Neutrophil (primary cell): ENCODE data around the gene CNTN2.

ENCODE experiments used
- H3K27ac ChIP-seq: fragments of 200-600 bp; sonication (generic); 2 replicates; pipeline ENCODE4 v1.5.1; 2016; ENCODE audit warnings: mild to moderate bottlenecking, moderate library complexity
- H3K27me3 ChIP-seq: fragments of 200-600 bp; sonication (generic); 2 replicates; pipeline ENCODE4 v1.6.0; 2016; ENCODE audit warnings: mild to moderate bottlenecking
- H3K36me3 ChIP-seq: fragments of 200-600 bp; sonication (generic); 2 replicates; pipeline ENCODE4 v1.5.1; 2017
- H3K4me1 ChIP-seq, 2 experiments: fragments of 200-600 bp in 1 of 2; sonication (generic) in 1 of 2; 1 replicate in 1 of 2; 2 replicates in 1 of 2; pipeline versions ENCODE4 v1.5.1 to v1.6.1; 2013 to 2016; ENCODE audit warnings: low read depth in 1 of 2, low read length in 1 of 2, mild to moderate bottlenecking in 1 of 2, moderate library complexity in 1 of 2; ENCODE audit not compliant: control insufficient read depth in 1 of 2, insufficient read depth in 1 of 2
- H3K4me3 ChIP-seq, 2 experiments: fragments of 200-600 bp in 1 of 2; sonication (generic) in 1 of 2; 1 replicate in 1 of 2; 2 replicates in 1 of 2; pipeline ENCODE4 v1.5.1; 2013 to 2016; ENCODE audit warnings: low read depth in 1 of 2, low read length in 1 of 2, mild to moderate bottlenecking in 1 of 2, moderate library complexity in 1 of 2
- H3K9me3 ChIP-seq: fragments of 200-600 bp; sonication (generic); 2 replicates; pipeline ENCODE4 v1.5.1; 2016
- TF ChIP-seq, protein P1 (sequence below): fragments of 200-600 bp; sonication (generic); IDR thresholded peaks from 2 replicates; pipeline ENCODE4 v1.5.1; 2016; ENCODE audit warnings: antibody characterized with exemption

The CNTN2 gene

DNA sequence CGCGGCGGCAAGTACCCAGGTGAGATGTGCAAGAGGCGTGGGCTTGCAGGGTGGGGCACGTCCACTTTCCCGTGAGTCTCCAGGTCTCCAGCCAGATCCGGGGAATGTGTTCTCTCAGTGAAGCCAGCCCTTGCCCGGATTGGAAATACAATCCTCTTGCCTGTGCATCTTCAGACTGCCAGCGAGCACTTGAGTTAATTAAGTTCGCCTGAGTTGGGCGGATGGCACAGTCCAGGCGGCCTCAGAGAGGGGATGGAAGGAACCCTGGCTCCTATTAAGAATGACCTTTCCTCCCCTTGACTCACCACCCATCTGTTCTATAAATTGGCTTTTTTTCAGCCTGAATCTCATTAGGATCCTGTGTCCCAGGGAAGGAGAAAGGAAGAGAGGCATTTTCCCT lies 33.3 kb upstream of the CNTN2 start:
- Histone ChIP-seq H3K27ac (no peak overlapping the region), H3K36me3 (no peaks in the 10 kb centered on the region), H3K9me3 (no peaks in the 10 kb centered on the region), H3K4me3 (no peak overlapping the region), H3K27me3 (no peaks in the 10 kb centered on the region), H3K4me1 (peaks cover 40 to 47% of the 10 kb centered on the region in 2 experiments)
- TF ChIP-seq, protein P1, sequence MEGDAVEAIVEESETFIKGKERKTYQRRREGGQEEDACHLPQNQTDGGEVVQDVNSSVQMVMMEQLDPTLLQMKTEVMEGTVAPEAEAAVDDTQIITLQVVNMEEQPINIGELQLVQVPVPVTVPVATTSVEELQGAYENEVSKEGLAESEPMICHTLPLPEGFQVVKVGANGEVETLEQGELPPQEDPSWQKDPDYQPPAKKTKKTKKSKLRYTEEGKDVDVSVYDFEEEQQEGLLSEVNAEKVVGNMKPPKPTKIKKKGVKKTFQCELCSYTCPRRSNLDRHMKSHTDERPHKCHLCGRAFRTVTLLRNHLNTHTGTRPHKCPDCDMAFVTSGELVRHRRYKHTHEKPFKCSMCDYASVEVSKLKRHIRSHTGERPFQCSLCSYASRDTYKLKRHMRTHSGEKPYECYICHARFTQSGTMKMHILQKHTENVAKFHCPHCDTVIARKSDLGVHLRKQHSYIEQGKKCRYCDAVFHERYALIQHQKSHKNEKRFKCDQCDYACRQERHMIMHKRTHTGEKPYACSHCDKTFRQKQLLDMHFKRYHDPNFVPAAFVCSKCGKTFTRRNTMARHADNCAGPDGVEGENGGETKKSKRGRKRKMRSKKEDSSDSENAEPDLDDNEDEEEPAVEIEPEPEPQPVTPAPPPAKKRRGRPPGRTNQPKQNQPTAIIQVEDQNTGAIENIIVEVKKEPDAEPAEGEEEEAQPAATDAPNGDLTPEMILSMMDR, result no peak

GRCh38 chr1:205012391-205013140 lies 30.4 kb upstream of the CNTN2 start:
- Histone ChIP-seq H3K9me3 (no peaks in the 10 kb centered on the region), H3K36me3 (no peaks in the 10 kb centered on the region), H3K4me1 (peaks cover 17 to 27% of the 10 kb centered on the region in 2 experiments), H3K27me3 (no peaks in the 10 kb centered on the region), H3K27ac (no peak overlapping the region), H3K4me3 (no peak overlapping the region)
- TF ChIP-seq, protein P1, result no peak

DNA sequence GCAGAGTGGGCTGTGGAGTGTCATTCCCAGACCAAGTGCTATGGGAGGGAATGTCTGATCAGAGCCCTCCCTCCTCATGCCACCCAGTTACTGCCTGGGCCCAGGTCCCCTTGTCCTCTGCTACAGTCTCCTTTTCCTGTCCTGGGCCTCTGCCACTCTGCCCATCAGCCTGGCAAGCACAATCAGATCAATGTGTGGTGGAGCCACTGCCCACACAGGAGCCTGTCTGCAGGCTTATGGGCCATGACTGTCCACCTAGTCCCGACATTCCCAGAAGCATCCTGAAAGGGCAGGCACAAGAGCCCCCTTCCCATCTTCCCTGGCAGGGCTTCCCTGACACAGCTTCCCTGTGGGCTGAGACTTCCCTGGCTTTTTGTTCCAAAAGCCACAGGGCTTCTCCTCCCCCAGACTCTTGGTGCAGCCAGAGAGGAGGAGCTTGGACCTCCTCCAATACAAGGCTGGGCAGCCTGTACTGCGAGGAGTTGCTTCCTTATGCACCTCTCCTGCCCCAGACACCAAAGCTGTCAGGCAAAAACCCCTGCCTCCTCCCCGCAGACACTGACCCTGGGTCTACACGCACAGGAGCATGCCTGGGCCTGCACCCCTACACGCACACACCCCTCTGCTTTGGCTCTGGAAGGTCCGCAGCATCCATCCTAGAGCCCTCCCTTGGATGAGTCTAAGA lies 29.2 kb upstream of the CNTN2 start:
- Histone ChIP-seq H3K27ac (peak overlapping the region; percentile 77), H3K9me3 (no peaks in the 10 kb centered on the region), H3K4me3 (peak overlapping the region in 1 of 2 experiments; percentile 1), H3K27me3 (no peaks in the 10 kb centered on the region), H3K36me3 (no peaks in the 10 kb centered on the region), H3K4me1 (peaks cover 16 to 22% of the 10 kb centered on the region in 2 experiments)
- TF ChIP-seq, protein P1, result no peak

- TF ChIP-seq, protein P1, result no peak
- H3K4me3 ChIP-seq, result peak overlapping the region in 1 of 2 experiments; percentile 1
- no peaks in the 10 kb centered on the region for H3K27me3 ChIP-seq
These were observed 28.2 kb upstream of the CNTN2 start for GRCh38 chr1:205014783-205015182.

DNA sequence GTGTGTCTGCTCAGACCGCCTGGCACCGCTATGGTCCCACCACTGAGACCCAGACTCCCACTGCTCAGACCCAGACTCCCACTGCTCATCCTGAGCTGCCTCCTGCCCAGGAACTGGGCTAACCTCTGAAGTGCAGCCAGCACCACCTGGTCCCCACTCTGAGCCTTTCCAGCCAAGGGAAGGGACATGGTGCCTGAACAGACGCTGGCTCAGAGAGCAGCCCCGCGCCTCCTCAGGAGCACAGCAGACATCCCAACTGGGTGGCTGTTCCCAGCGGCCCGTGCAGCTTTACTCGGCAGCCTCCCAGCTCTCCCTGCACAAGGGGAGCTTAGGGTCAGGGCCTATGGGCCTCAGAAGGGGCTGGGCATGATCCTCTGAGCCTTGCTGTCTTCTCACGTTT lies 27.8 kb upstream of the CNTN2 start:
- H3K27ac ChIP-seq, result peak overlapping the region; percentile 77
- peaks cover 16 to 22% of the 10 kb centered on the region in 2 experiments for H3K4me1 ChIP-seq
- TF ChIP-seq, protein P1, result no peak
- H3K9me3 ChIP-seq, result no peaks in the 10 kb centered on the region
- H3K4me3 ChIP-seq, result peak overlapping the region in 1 of 2 experiments; percentile 1
- no peaks in the 10 kb centered on the region for H3K36me3 ChIP-seq
- no peaks in the 10 kb centered on the region for H3K27me3 ChIP-seq

More at GRCh38 chr1:205014783-205015182, 28.2 kb upstream of the CNTN2 start:
- H3K27ac ChIP-seq, result peak overlapping the region; percentile 77
- H3K36me3 ChIP-seq, result no peaks in the 10 kb centered on the region
- no peaks in the 10 kb centered on the region for H3K9me3 ChIP-seq
- H3K4me1 ChIP-seq, result peaks cover 16 to 22% of the 10 kb centered on the region in 2 experiments
